ENCODE results near the gene TMEM238L. TPM values are rescaled to one million over a fixed set of nuclear protein-coding genes. Genes with fewer than 3 reads are reported as not detected.

TMEM238L gene
- total and polyA plus RNA-seq, 2 of the 13 experiments (the other 11 are each of a cell fraction or from before 2014, with no cell fraction given) = not detected

DNA sequence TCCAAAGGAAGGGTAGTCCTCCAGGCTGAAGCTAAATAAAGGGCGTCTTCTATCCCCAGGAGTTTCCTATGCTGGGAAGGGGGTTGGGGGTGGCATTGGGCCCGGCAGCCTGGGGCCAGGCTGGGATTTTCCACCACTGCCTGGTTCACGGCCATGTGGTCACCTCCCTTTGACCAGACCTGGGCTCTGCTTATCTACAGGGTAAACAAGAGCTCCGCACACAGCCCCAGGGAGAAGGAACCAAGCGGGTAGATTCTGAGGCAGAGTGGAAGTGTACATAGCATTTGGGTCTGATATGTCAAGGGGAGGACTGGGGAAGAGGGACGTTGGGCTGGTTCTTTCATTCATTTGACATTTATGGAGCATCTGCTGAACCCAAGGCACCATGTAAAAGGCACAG, 46.8 kb downstream of the TMEM238L start (continued):
- TF ChIP-seq GPN1 (CRISPR knock-in tag; IDR thresholded peaks at IDR 0.05; ENCODE audit: borderline replicate concordance) (no peak), CENPT (CRISPR knock-in tag; IDR thresholded peaks at IDR 0.05; ENCODE audit: low read depth) (no peak), TIGD3 (CRISPR knock-in tag; IDR thresholded peaks at IDR 0.05; ENCODE audit: borderline replicate concordance) (no peak), PCBP1 (IDR thresholded peaks at IDR 0.05; ENCODE audit: borderline replicate concordance, low read depth, low read length) (no peak), POGZ (CRISPR knock-in tag; IDR thresholded peaks at IDR 0.05) (0 out of 2 replicates have a peak, but pooled peaks have one; percentile 15), ZMYM4 (CRISPR knock-in tag; IDR thresholded peaks at IDR 0.05) (0 out of 2 replicates have a peak, but pooled peaks have one; percentile 33)
- TF ChIP-seq, protein P1, sequence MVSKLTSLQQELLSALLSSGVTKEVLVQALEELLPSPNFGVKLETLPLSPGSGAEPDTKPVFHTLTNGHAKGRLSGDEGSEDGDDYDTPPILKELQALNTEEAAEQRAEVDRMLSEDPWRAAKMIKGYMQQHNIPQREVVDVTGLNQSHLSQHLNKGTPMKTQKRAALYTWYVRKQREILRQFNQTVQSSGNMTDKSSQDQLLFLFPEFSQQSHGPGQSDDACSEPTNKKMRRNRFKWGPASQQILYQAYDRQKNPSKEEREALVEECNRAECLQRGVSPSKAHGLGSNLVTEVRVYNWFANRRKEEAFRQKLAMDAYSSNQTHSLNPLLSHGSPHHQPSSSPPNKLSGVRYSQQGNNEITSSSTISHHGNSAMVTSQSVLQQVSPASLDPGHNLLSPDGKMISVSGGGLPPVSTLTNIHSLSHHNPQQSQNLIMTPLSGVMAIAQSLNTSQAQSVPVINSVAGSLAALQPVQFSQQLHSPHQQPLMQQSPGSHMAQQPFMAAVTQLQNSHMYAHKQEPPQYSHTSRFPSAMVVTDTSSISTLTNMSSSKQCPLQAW (CRISPR knock-in tag; IDR thresholded peaks at IDR 0.05) = 0 out of 2 replicates have a peak, but pooled peaks have one; percentile 53

DNA sequence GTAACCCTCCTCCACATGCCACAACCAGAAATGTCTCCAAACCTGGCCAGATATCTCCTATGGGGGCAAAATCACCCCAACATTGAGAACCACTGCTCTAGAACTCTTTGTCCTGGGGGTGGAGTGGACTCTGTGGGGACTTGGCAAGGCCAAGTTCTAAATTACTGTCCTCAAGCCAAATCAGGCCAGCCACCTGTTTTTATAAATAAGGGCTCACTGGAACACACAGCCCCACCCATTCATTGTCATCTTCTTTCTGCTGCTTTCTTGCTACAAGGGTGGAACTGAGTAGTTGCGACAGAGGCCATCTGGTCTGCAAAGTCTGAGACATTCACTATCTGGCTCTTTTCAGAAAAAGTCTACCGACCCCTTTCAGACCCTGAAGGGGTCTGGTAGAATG, 47.3 kb downstream of the TMEM238L start:
- H3K4me2 ChIP-seq (ENCODE audit: low read depth, low read length) = peak overlapping the region; percentile 38; the same call in 1 of the 2 replicates
- DNase-seq (ENCODE audit: low spot score) = no peak
- no peak for FAIRE-seq
- no peak overlapping the region for H3K9ac ChIP-seq (ENCODE audit: insufficient read depth, low read depth, low read length)
- H4K20me1 ChIP-seq (ENCODE audit: insufficient read depth, low read length) = no peaks in the 10 kb centered on the region
- no peak for ATAC-seq
- no peak overlapping the region; a peak in 1 of 6 replicates for H3K4me3 ChIP-seq (replicated peaks in 1 of 3; ENCODE audit: insufficient read depth in 1 of 3, low read depth in 2 of 3, low read length in 3 of 3)
- WGBS (ENCODE audit: low lambda C conversion rate) = 0% methylated on average over 2 of the region's 2 CpGs
- no peaks in the 10 kb centered on the region for H3K79me2 ChIP-seq (ENCODE audit: insufficient read depth, low read length)
- CTCF ChIA-PET (ENCODE audit: low intra/inter-chr PET ratio, low total read pairs) = no interaction called here
- H3K36me3 ChIP-seq (replicated peaks in 1 of 2; ENCODE audit: control insufficient read depth in 1 of 2, insufficient read depth in 2 of 2, low read length in 2 of 2) = no peaks in the 10 kb centered on the region
- H2AFZ ChIP-seq (ENCODE audit: low read length) = no peak overlapping the region
- H3K4me1 ChIP-seq (ENCODE audit: insufficient read depth, low read length) = peaks cover 36% of the 10 kb centered on the region
- no TSS peak for BruUV-seq (replicated peaks)
- no peaks in the 10 kb centered on the region for H3K9me3 ChIP-seq (ENCODE audit: low read length)
- intact Hi-C loops (cut with micrococcal nuclease; ENCODE audit: unreplicated experiment) (loop anchor here (5.0 kb wide), 1 partner anchor 91 kb away; no protein-coding TSS in a partner anchor), in situ Hi-C loops (cut with HindIII; ENCODE audit: extremely low pct_ligation_motif_present, low pct_unique_long_range_greater_than_20kb) (no loop called here)
- POLR2A ChIA-PET = no interaction called here
- peaks cover 0 to 3% of the 10 kb centered on the region in 2 experiments; a peak in 1 of 5 replicates for H3K27me3 ChIP-seq (ENCODE audit: control insufficient read depth in 1 of 2, insufficient read depth in 2 of 2, low read length in 2 of 2)
- H3K27ac ChIP-seq (ENCODE audit: extremely low read length, insufficient read depth, low read length) = no peak overlapping the region
- TF ChIP-seq ZSCAN12 (CRISPR knock-in tag; IDR thresholded peaks at IDR 0.05) (no peak), CEBPB (IDR thresholded peaks at IDR 0.05; ENCODE audit: borderline replicate concordance, low read depth, low read length) (0 out of 2 replicates have a peak, but pooled peaks have one; percentile 11), BRCA1 (CRISPR knock-in tag; IDR thresholded peaks at IDR 0.05) (no peak), ZBTB38 (CRISPR knock-in tag; IDR thresholded peaks at IDR 0.05) (no peak), ATF7 (IDR thresholded peaks at IDR 0.05) (no peak), ATF7 (CRISPR knock-in tag; IDR thresholded peaks at IDR 0.05) (no peak), ZBTB8A (CRISPR knock-in tag; IDR thresholded peaks at IDR 0.05; ENCODE audit: borderline replicate concordance, low read depth) (no peak), HDAC1 (CRISPR knock-in tag; IDR thresholded peaks at IDR 0.05) (peak; percentile 9; the same call in 1 of the 2 replicates), ZNF614 (CRISPR knock-in tag; IDR thresholded peaks at IDR 0.05; ENCODE audit: borderline replicate concordance) (no peak), UBTF (CRISPR knock-in tag; IDR thresholded peaks at IDR 0.05) (no peak), ZNF737 (CRISPR knock-in tag; IDR thresholded peaks at IDR 0.05; ENCODE audit: borderline replicate concordance) (no peak), ZNF382 (CRISPR knock-in tag; IDR thresholded peaks at IDR 0.05; ENCODE audit: borderline replicate concordance) (no peak), ZNF484 (CRISPR knock-in tag; IDR thresholded peaks at IDR 0.05; ENCODE audit: borderline replicate concordance, low read depth) (no peak)
